ENCODE results near the gene IPO9. TPM values are rescaled to one million over a fixed set of nuclear protein-coding genes. Genes with fewer than 3 reads are reported as not detected.
A peak's percentile ranks its signal among the peaks of the same experiment; 100 is the strongest.

The IPO9 gene
- total RNA-seq, 6 experiments from 2014 or later: 10.3 to 21.7 (median 19.1) TPM

DNA sequence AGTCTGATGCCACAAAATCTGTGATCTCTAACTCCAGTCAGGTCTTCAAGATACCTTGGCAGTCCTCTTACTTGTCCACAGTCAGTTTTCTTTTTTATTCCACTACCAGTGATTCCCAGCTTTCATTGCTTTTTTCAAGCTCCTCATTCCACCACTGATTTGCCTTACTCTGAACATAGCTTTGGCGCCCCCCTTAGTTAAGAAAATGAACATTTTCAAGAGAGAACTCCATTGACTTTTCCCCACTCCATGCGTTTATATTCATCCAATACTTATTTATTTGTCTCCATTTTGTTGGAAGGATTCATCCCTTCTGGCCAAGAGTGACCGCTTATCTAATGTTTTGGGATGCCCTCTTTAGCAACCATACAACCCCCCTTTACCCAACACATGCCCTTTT, 33.9 kb upstream of the IPO9 start:
- ATAC-seq (no peak), DNase-seq (no peak)
- no peak overlapping the region for H3K4me3 ChIP-seq
- 60% methylated on average over 3 of the region's 3 CpGs for WGBS (ENCODE audit: insufficient coverage, low coverage, low lambda C conversion rate, missing lambda C conversion rate)
- no peak overlapping the region for H3K27ac ChIP-seq
- no peaks in the 10 kb centered on the region for H3K27me3 ChIP-seq
- no peaks in the 10 kb centered on the region for H3K4me1 ChIP-seq
- TF ChIP-seq, protein P1, sequence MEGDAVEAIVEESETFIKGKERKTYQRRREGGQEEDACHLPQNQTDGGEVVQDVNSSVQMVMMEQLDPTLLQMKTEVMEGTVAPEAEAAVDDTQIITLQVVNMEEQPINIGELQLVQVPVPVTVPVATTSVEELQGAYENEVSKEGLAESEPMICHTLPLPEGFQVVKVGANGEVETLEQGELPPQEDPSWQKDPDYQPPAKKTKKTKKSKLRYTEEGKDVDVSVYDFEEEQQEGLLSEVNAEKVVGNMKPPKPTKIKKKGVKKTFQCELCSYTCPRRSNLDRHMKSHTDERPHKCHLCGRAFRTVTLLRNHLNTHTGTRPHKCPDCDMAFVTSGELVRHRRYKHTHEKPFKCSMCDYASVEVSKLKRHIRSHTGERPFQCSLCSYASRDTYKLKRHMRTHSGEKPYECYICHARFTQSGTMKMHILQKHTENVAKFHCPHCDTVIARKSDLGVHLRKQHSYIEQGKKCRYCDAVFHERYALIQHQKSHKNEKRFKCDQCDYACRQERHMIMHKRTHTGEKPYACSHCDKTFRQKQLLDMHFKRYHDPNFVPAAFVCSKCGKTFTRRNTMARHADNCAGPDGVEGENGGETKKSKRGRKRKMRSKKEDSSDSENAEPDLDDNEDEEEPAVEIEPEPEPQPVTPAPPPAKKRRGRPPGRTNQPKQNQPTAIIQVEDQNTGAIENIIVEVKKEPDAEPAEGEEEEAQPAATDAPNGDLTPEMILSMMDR (IDR thresholded peaks at IDR 0.05): peak in 3 of 4 donors; percentile 17 to 29 (median 23)
- TF ChIP-seq POLR2A (IDR thresholded peaks at IDR 0.05): no peak
- H3K36me3 ChIP-seq: no peaks in the 10 kb centered on the region
- intact Hi-C loops (cut with DNase I): no loop called here
- H3K9me3 ChIP-seq: no peaks in the 10 kb centered on the region

DNA sequence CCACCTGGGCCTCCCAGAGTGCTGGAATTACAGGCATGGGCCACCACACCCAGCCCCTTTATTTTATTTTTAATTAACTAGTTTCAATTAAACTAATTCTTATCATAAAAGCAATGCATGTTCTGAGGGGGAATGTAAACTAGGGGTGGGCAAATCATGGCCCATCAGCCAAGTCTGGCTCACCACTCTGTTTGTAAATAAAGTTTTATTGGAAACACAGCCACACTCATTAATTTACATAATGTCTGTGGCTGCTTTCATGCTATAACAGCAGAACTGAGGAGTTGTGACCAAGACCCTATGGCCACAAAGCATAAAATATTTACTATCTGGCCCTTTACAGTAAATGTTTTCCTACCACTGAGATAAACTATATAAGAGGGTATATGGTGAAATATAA, 28.7 kb upstream of the IPO9 start:
- ATAC-seq (no peak), DNase-seq (no peak)
- Histone ChIP-seq H3K27ac (no peak overlapping the region), H3K9me3 (no peaks in the 10 kb centered on the region), H3K27me3 (no peaks in the 10 kb centered on the region), H3K4me3 (no peak overlapping the region), H3K4me1 (no peaks in the 10 kb centered on the region), H3K36me3 (no peaks in the 10 kb centered on the region)
- intact Hi-C loops (cut with DNase I): no loop called here
- TF ChIP-seq, protein P1 (IDR thresholded peaks at IDR 0.05): no peak
- no peak for TF ChIP-seq POLR2A (IDR thresholded peaks at IDR 0.05)

DNA sequence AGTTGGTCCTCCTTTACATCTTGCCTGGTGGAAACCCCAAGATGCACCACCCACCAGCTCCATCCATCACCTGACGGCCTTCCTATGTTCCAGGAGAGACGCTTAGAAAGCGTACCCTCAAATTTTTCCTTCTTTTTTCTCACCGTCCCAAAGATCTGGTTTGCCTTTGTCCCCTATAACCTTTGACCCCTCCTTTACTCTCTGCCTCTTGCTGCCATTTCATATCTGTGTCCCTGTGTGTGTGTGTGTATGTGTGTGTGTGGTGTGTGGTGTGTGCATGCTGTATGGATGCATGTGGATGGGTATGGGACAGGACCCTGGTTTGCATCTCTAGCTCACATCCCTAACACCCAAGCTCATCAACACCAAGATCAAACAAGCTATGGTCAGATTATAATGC, 22.2 kb upstream of the IPO9 start:
- WGBS (ENCODE audit: insufficient coverage, low coverage, low lambda C conversion rate, missing lambda C conversion rate): 81% methylated on average over 4 of the region's 4 CpGs
- no peak for TF ChIP-seq POLR2A (IDR thresholded peaks at IDR 0.05)
- TF ChIP-seq, protein P1 (IDR thresholded peaks at IDR 0.05): no peak
- no peak for ATAC-seq
- Histone ChIP-seq H3K27me3 (no peaks in the 10 kb centered on the region), H3K27ac (no peak overlapping the region), H3K4me1 (no peaks in the 10 kb centered on the region), H3K36me3 (peaks cover 0 to 5% (median 0%) of the 10 kb centered on the region in 4 donors), H3K4me3 (no peak overlapping the region), H3K9me3 (no peaks in the 10 kb centered on the region)
- intact Hi-C loops (cut with DNase I): no loop called here
- no peak for DNase-seq

DNA sequence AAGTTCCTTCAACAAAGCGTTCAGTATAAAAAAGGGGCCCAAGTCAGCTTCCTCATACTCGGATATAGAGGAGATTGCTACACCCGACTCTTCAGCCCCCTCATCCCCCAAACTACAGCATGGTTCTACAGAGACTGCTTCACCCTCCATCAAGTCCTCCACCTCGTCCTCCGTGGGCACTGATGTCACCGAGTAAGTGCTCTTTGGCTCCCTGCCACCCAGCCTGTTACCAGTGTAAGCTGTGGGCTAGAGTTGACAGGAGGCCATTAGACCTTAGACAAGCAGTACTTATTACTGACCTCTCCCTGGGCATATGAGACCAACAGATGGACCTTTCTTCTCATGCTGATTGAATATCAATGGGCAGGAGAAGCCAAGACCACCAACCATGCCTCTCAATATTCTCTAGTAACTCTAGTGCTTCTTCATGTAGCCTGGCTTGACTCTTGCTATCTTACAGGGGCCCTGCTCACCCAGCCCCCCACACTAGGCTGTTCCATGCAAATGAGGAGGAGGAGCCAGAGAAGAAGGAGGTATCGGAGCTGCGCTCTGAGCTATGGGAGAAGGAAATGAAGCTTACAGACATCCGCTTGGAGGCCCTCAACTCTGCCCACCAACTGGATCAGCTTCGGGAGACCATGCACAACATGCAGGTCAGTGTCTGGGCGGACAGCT, 20.9 kb upstream of the IPO9 start:
- WGBS (ENCODE audit: insufficient coverage, low coverage, low lambda C conversion rate, missing lambda C conversion rate): 90% methylated on average over 6 of the region's 11 CpGs
- no peak for ATAC-seq
- intact Hi-C loops (cut with DNase I): no loop called here

More for the DNA sequence above, 20.9 kb upstream of the IPO9 start:
- Histone ChIP-seq H3K27me3 (no peaks in the 10 kb centered on the region), H3K4me1 (no peaks in the 10 kb centered on the region), H3K9me3 (no peaks in the 10 kb centered on the region), H3K27ac (no peak overlapping the region), H3K36me3 (peaks cover 0 to 5% (median 0%) of the 10 kb centered on the region in 4 donors), H3K4me3 (no peak overlapping the region)
- no peak for DNase-seq
- TF ChIP-seq, protein P1 (IDR thresholded peaks at IDR 0.05): no peak
- TF ChIP-seq POLR2A (IDR thresholded peaks at IDR 0.05): no peak
